CMK (cell line): Measurements from ENCODE around the gene MLN.

Source experiments
- DNase-seq: peaks from one replicate; pipeline ENCODE4 v3.0.0-alpha.2; 2010; ENCODE audit warnings: low read depth

MLN gene

GRCh38 chr6:33771146-33772081 is 32.4 kb downstream of the MLN start:
- no peak for DNase-seq

DNA sequence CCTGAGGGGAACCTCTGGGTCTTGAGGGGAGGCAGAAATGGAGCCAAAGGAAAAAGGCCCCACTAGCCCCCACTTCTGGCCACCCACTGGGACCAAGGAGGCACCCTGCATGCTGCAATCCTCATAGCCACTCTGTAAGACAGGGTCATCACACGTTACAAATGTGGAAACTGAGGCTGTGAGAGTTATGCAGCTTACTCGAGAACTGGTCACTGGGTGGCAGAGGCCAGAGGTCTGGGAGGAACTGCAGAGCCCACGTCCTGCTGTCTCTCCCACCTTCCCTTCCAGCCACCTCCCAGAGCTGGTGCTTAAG is 33.0 kb downstream of the MLN start:
- no peak for DNase-seq

DNA sequence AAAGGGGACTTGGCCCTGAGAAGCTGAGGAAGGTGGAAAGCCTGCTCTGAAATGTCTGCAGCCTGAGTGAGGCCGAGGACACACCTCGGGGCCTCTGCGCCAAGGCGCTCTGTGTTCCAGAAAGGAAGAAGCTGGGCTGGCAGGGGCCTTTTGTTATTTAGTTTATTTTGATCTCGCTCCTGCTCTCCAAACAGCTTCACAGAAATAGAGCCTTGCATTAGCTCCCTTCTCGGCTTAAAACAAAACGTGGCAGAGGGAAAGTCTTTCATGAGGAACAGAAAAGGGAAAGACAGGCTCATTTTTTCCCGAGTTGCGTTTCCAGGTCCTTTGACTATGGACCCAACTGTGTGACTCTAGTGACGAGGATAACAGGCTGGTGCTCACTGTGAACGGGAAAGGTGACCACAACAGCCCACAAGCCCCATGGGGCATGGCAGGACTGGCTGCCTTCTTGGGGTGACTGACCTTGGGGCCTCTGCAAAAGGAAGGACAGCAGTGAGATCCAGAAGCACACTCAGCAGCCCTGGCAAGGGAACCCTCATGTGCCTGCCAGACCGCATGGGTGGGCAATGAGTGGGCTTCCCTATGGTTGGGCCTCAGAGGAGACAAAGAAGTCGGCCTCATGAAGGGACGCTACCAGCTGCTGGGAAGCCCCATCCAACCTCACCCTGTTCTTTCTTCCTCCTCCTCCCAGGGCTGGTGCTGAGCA is 33.5 kb downstream of the MLN start:
- no peak for DNase-seq

DNA sequence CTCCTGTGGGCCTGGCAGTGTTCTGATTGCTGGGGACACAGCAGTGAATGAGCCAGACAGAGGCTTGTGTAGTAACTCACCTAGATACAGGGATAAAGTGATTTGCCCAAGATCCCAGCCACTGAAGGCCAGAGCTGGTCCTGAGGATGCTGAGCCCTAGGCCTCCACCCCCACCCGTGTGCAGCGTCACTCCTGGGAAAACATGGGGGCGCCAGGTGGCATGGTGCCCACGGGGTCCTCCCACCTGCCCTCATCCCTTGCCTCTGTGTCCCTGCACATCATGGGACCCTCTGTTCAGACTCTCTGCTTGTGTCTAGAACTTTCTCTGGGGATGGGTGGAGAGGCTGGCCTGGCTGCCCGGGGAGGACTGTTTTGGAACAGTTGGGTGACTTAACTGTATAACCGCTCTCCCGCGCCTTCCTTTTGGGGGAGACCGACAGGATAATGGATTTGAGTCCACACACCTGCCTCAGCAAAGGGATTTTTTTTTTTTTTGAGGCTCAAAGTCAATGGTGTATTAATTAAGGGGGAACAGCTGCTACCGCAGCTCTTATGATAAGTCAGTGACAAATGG is 34.5 kb downstream of the MLN start:
- DNase-seq, result no peak

GRCh38 chr6:33768644-33769120 is 35.1 kb downstream of the MLN start:
- peak; percentile 50 for DNase-seq

DNA sequence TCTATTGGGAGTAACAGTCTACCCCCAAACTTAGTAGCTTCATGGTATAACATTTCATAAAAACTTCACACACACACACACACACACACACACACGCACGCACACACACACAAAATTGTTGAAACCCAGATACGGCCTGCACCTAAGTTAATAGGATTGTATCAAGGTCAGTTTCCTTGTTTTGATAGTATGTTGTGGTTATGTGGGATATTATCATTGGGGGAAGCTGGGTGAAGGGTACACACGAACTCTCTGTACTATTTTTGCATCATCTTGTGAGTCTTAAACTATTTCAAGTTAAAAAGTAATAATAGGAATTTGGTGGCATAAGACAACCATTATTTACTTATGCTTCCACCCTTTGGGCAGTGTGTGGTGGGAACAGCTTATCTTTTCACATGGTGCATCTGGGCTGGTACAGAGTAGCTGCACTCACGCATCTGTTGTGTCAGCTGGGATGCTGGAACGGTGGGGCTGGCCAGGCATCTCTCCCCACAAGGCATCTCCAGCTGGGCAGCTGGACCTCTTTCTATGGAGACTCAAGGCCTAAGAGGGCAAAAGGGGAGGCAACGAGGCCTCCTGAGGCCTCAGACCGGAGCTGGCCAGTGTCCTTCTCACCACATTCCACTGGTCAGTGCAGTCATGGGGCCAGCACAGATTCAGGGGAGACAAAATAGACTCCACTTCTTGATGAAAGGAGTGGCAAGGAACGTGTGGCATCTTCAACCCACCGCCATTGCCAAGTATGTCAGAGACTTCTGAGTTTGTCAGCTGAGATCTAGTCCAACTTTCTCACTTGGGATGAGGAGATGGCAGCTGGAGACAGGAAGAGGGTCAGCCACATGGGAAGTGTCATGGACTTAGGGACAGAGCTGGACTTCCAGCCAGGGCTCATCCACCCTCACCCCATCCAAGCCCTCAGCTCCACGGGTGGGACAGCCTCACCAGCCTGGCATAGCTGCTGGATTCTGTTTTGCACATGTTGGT is 36.6 kb downstream of the MLN start:
- no peak for DNase-seq

GRCh38 chr6:33765368-33765767 is 38.4 kb downstream of the MLN start:
- DNase-seq, result no peak

DNA sequence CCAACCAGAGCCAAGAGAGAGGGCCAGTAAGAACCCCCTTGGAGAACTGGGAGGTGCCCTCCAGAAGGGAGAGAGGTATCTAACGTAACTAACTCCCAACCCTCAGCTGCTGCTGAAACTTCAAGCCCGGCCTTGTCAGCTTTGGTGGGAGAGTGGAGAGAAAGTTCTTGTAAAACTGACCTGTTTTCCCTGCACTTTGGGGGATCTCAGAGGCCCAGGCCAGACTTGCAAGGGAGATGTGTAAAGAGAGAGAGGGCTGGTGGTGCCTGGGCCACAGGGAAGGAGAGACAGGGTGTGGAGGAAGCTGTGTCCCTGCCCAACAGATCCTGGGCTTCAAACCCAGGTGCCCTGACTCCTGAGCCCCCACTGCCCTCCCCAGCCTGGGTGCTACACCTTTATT is 39.8 kb downstream of the MLN start:
- DNase-seq, result no peak

GRCh38 chr6:33763483-33763882 is 40.3 kb downstream of the MLN start:
- DNase-seq, result no peak

DNA sequence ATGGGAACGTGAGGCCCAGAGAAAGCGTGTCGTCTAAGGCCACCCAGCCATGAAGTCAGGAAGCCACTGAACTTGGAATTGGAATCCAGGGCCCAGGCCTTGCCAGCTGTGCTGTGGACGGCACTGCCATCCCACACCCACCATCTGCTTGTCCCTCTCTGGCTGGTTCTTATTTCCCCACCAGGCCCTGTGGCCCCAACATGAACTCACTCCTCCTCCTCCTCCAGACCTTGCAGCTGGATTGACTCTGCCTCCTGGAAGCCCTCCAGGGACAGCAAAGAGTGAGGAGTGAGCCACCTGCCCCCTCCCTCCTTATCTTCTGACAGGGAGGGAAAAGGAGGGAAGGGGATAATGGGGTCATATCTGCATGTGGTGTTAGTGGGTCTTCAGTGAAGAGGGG is 41.1 kb downstream of the MLN start:
- no peak for DNase-seq

GRCh38 chr6:33761922-33762629 is 41.7 kb downstream of the MLN start:
- peak; percentile 37 for DNase-seq

GRCh38 chr6:33761581-33761921 is 42.3 kb downstream of the MLN start:
- no peak for DNase-seq

- DNase-seq, result no peak
Measured at GRCh38 chr6:33759887-33760629, 43.7 kb downstream of the MLN start.

- no peak for DNase-seq
Measured at GRCh38 chr6:33758815-33759216, 45.0 kb downstream of the MLN start.

- no peak for DNase-seq
Measured at GRCh38 chr6:33757906-33758305, 45.9 kb downstream of the MLN start.

GRCh38 chr6:33757113-33757512 is 46.7 kb downstream of the MLN start:
- DNase-seq, result no peak

- no peak for DNase-seq
Measured at GRCh38 chr6:33756211-33756954, 47.4 kb downstream of the MLN start.

GRCh38 chr6:33755070-33755869 is 48.5 kb downstream of the MLN start:
- DNase-seq, result no peak

GRCh38 chr6:33754222-33754621 is 49.6 kb downstream of the MLN start:
- DNase-seq, result no peak
